ENCODE measurements around the gene KCTD13. TPM values are rescaled to one million over a fixed set of nuclear protein-coding genes. Genes with fewer than 3 reads are reported as not detected.
"Not testable (repeated sequence)": the region's sequence is repeated elsewhere in the genome, so short reads cannot be mapped to it uniquely, and the experiment has no call there.

The KCTD13 gene
- total RNA-seq, 2 experiments from 2014 or later, result 49.7 to 50.0 TPM

- POLR2A ChIA-PET, result interaction anchor here (0.5 to 3.4 kb wide), 18 partner anchors 10 to 1097 kb away, joined by 3 to 72 read pairs (median 3); partner anchors contain the start of genes ALDOA, ASPHD1, CDIPT and HIRIP3
- Mint-ChIP-seq H3K4me3 (peak within 1 kb of the TSS; percentile 81), H3K27me3 (no peaks in the 10 kb centered on the region), H3K4me1 (peaks cover 16% of the 10 kb centered on the region), H3K27ac (peak within 1 kb of the TSS; percentile 87), H3K36me3 (peaks cover 5% of the 10 kb centered on the region), H3K9me3 (no peaks in the 10 kb centered on the region)
- DNase-seq (peak; percentile 99), ATAC-seq (ENCODE audit: low read depth) (peak; percentile 96)
These were observed 35.7 kb upstream of the KCTD13 start, which contains the start of gene TMEM219 for GRCh38 chr16:29961479-29962343. Gene TMEM219, plus strand, starts transcription at chr16:29962079. Its CDS starts 1,065 bp downstream, at chr16:29963144.

- Mint-ChIP-seq H3K4me3 (peak overlapping the region; percentile 81), H3K36me3 (peaks cover 4% of the 10 kb centered on the region), H3K27ac (peak overlapping the region; percentile 87), H3K9me3 (no peaks in the 10 kb centered on the region), H3K27me3 (no peaks in the 10 kb centered on the region), H3K4me1 (peaks cover 15% of the 10 kb centered on the region)
- ATAC-seq (ENCODE audit: low read depth), result no peak
- no peak for DNase-seq
- POLR2A ChIA-PET, result interaction anchor here (0.5 to 3.4 kb wide), 14 partner anchors 13 to 295 kb away, joined by 3 to 72 read pairs (median 4); partner anchors contain the start of genes ALDOA, ASPHD1, CDIPT and HIRIP3
These were observed 35.1 kb upstream of the KCTD13 start for GRCh38 chr16:29961127-29961478.

- not testable (repeated sequence) for H3K4me3 Mint-ChIP-seq; ATAC-seq (ENCODE audit: low read depth); H3K9me3 Mint-ChIP-seq; H3K36me3 Mint-ChIP-seq; H3K27ac Mint-ChIP-seq; DNase-seq; H3K27me3 Mint-ChIP-seq
- POLR2A ChIA-PET, result interaction anchor here (0.9 kb wide), 1 partner anchor 51 kb away, joined by 3 read pairs; no protein-coding TSS in a partner anchor
- peaks cover 13% of the 10 kb centered on the region for H3K4me1 Mint-ChIP-seq
These were observed 33.8 kb upstream of the KCTD13 start for GRCh38 chr16:29959821-29960220.

GRCh38 chr16:29959293-29959692 lies 33.3 kb upstream of the KCTD13 start:
- ATAC-seq (ENCODE audit: low read depth), result no peak
- Mint-ChIP-seq H3K4me1 (peaks cover 13% of the 10 kb centered on the region), H3K27me3 (no peaks in the 10 kb centered on the region), H3K4me3 (no peak overlapping the region), H3K36me3 (no peaks in the 10 kb centered on the region), H3K9me3 (no peaks in the 10 kb centered on the region), H3K27ac (no peak overlapping the region)
- POLR2A ChIA-PET, result interaction anchor here (0.9 kb wide), 1 partner anchor 51 kb away, joined by 3 read pairs; no protein-coding TSS in a partner anchor
- DNase-seq, result no peak

- Mint-ChIP-seq H3K4me3 (no peak overlapping the region), H3K27ac (no peak overlapping the region), H3K9me3 (no peaks in the 10 kb centered on the region), H3K27me3 (peaks cover 2% of the 10 kb centered on the region), H3K36me3 (no peaks in the 10 kb centered on the region), H3K4me1 (peaks cover 13% of the 10 kb centered on the region)
- ATAC-seq (ENCODE audit: low read depth) (no peak), DNase-seq (no peak)
- POLR2A ChIA-PET, result interaction anchor here (0.9 kb wide), 1 partner anchor 50 kb away, joined by 3 read pairs; no protein-coding TSS in a partner anchor
These were observed 32.7 kb upstream of the KCTD13 start for GRCh38 chr16:29958756-29959155.

GRCh38 chr16:29951625-29952365 lies 25.8 kb upstream of the KCTD13 start:
- ATAC-seq (ENCODE audit: low read depth) (no peak), DNase-seq (no peak)
- Mint-ChIP-seq H3K27ac (no peak overlapping the region), H3K36me3 (no peaks in the 10 kb centered on the region), H3K4me1 (no peaks in the 10 kb centered on the region), H3K9me3 (peaks cover 2% of the 10 kb centered on the region), H3K4me3 (no peak overlapping the region), H3K27me3 (peaks cover 2% of the 10 kb centered on the region)
- POLR2A ChIA-PET, result interaction anchor here (0.7 kb wide), 1 partner anchor 10 kb away, joined by 3 read pairs; the partner anchor contains the start of gene TMEM219

GRCh38 chr16:29950806-29951461 lies 24.9 kb upstream of the KCTD13 start:
- no peaks in the 10 kb centered on the region for H3K36me3 Mint-ChIP-seq
- H3K27me3 Mint-ChIP-seq, result peaks cover 2% of the 10 kb centered on the region
- peaks cover 2% of the 10 kb centered on the region for H3K9me3 Mint-ChIP-seq
- H3K4me3 Mint-ChIP-seq, result no peak overlapping the region
- POLR2A ChIA-PET, result no interaction called here
- no peak for ATAC-seq (ENCODE audit: low read depth)
- no peak for DNase-seq
- H3K4me1 Mint-ChIP-seq, result no peaks in the 10 kb centered on the region
- no peak overlapping the region for H3K27ac Mint-ChIP-seq

- Mint-ChIP-seq H3K4me3 (no peak overlapping the region), H3K36me3 (no peaks in the 10 kb centered on the region), H3K4me1 (no peaks in the 10 kb centered on the region), H3K9me3 (peaks cover 2% of the 10 kb centered on the region), H3K27ac (no peak overlapping the region), H3K27me3 (peaks cover 2% of the 10 kb centered on the region)
- POLR2A ChIA-PET, result no interaction called here
- ATAC-seq (ENCODE audit: low read depth) (no peak), DNase-seq (no peak)
These were observed 21.9 kb upstream of the KCTD13 start for GRCh38 chr16:29947897-29948296.

- ATAC-seq (ENCODE audit: low read depth), result no peak
- Mint-ChIP-seq H3K27me3 (peaks cover 6% of the 10 kb centered on the region), H3K36me3 (no peaks in the 10 kb centered on the region), H3K27ac (no peak overlapping the region), H3K4me3 (no peak overlapping the region), H3K4me1 (peaks cover 2% of the 10 kb centered on the region), H3K9me3 (no peaks in the 10 kb centered on the region)
- POLR2A ChIA-PET, result interaction anchor here (1.7 kb wide), 1 partner anchor 18 kb away, joined by 3 read pairs; no protein-coding TSS in a partner anchor
- no peak for DNase-seq
These were observed 18.1 kb upstream of the KCTD13 start for GRCh38 chr16:29943846-29944799.

GRCh38 chr16:29940656-29941055 lies 14.6 kb upstream of the KCTD13 start:
- POLR2A ChIA-PET, result interaction anchor here (0.8 kb wide), 1 partner anchor 14 kb away, joined by 3 read pairs; the partner anchor contains the start of gene KCTD13
- Mint-ChIP-seq H3K4me1 (peaks cover 2% of the 10 kb centered on the region), H3K27me3 (peaks cover 21% of the 10 kb centered on the region), H3K9me3 (no peaks in the 10 kb centered on the region), H3K4me3 (no peak overlapping the region), H3K36me3 (no peaks in the 10 kb centered on the region), H3K27ac (no peak overlapping the region)
- DNase-seq (no peak), ATAC-seq (ENCODE audit: low read depth) (no peak)

GRCh38 chr16:29931750-29932149 lies 5.7 kb upstream of the KCTD13 start:
- peaks cover 30% of the 10 kb centered on the region for H3K27me3 Mint-ChIP-seq
- DNase-seq; H3K27ac Mint-ChIP-seq; ATAC-seq (ENCODE audit: low read depth); H3K9me3 Mint-ChIP-seq; H3K4me3 Mint-ChIP-seq; H3K36me3 Mint-ChIP-seq; H3K4me1 Mint-ChIP-seq; POLR2A ChIA-PET: not testable (repeated sequence)
